HG02623 (cell line): ENCODE data around the gene SAMD8.
"Not testable (repeated sequence)": the region's sequence is repeated elsewhere in the genome, so short reads cannot be mapped to it uniquely, and the experiment has no call there.

Experiments used
- ATAC-seq: cut with Tn5 transposase; IDR thresholded peaks from one replicate; pipeline ENCODE4 v1.9.1; 2021; ENCODE audit warnings: moderate library complexity; ENCODE audit not compliant: unreplicated experiment

SAMD8 gene

DNA sequence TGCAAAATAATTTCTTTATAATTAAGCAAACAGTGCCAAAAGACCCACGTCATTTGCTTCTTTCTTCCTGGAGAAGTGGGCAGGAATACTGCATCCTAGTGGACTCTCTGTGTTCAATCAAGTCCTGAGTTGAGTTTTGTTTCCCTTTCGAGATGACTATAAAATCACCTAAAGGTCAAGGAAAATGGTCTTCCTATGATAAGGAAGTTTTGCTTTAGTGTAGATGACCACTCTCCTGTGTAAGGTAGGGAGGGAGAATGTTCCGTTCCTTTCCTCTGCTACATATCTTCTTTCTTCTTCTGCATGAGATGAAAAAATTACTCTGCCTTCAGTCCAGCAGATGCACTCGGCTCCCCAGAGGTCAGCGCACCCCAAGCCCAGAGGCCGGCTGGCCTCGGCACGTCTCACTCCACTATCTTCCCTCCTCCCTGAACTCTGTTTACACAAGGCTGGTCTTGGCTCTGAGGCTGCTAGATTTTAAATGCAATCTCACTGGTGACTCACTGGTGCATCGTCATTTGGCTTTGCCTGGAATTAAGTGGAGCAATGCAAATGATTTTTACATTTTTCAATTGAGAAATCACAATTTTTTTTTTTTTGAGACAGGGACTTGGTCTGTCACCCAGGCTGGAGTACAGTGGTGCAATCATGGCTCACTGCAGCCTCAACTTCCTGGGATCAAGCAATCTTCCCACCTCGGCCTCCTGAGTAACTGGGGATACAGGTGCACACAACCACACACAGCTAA, 80.5 kb downstream of the SAMD8 start:
- no peak for ATAC-seq

- ATAC-seq = not testable (repeated sequence)
These were observed 83.2 kb downstream of the SAMD8 start for GRCh38 chr10:75194625-75195024.

DNA sequence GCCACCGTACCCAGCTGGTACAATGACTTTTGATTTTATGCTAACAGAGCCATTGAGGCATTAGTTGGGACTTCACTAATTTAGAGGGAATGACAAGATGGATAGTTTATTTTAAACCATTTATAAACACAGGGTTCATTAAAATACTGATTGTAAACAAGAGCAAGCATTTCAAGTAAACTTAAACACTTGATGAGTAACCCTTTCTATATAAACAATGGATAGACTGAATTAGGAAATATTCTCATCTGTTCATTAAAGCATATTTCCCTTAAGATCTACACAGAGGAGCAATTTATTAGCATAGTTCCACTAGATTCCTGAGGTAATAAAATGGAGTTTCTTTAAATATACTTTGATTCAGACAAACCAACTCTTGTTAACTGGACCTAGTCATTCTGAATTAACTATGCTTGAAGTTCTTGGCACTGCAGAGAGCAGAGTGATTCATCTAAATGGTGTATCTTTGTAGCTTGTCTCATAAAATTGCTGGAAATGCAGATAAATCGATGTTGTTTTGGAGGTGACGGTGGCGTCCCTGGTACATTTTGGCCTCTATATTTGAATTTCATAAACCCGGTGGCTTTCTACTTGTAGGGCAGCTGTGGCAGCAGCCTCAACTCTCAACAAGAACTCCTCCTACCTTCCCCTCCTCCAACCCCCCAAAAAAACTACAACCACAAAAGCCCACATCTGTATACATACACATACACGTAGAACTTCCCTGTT, 83.7 kb downstream of the SAMD8 start:
- no peak for ATAC-seq

DNA sequence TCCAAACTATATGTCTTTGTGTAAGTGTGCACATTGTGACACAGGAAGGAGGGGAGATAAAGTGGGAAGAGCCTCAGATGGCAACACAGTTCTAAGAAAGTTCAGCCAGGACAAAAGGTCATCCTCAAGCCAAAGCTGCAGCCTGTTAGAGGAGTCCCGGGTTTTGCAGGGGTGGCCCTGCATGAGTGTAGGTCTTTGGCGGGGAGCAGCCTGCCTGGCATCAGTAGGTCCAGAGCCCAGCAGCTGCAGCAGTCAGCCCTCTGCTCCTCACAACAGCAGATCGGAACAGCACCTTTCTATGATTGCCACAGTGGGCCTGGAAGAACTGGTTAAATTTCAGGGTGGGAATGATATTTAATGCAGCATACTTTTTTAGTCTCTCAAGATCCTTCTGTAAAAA, 85.6 kb downstream of the SAMD8 start:
- no peak for ATAC-seq

DNA sequence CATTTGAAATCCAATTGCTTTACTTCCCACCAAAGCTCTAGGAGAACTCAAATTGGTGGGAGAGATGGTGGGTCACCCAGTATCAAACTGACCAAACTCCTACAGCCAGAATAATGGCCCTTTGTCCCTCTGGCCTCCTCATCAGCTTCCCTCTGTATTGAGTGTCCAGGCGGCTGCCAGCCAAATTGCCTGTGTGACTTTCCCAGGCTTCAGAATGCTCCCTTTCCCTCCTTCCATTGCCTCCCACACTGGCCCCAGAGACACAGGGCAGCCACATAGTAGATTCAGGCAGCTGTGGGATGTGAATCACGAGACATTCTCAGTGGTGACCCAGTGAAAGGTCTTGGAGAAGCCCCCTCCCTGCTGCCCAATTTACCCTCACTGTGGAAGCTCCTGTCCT, 86.5 kb downstream of the SAMD8 start:
- ATAC-seq = no peak

DNA sequence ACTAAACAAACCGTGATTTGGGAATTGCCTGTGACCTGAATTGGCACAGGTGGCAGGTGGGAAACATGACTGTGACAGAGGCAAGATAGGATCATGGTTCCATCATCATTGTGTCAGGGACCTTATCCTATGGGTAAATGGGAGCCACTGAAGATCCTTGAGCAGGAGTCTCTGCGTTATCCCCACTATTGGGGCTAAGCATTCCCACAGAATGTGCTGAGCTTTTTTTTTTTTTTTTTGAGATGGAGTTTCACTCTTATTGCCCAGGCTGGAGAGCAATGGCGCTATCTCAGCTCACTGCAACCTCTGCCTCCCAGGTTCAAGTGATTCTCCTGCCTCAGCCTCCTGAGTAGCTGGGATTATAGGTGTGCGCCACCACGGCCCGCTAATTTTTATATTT, 88.5 kb downstream of the SAMD8 start:
- ATAC-seq = not testable (repeated sequence)

GRCh38 chr10:75201793-75202307, 90.4 kb downstream of the SAMD8 start:
- no peak for ATAC-seq

DNA sequence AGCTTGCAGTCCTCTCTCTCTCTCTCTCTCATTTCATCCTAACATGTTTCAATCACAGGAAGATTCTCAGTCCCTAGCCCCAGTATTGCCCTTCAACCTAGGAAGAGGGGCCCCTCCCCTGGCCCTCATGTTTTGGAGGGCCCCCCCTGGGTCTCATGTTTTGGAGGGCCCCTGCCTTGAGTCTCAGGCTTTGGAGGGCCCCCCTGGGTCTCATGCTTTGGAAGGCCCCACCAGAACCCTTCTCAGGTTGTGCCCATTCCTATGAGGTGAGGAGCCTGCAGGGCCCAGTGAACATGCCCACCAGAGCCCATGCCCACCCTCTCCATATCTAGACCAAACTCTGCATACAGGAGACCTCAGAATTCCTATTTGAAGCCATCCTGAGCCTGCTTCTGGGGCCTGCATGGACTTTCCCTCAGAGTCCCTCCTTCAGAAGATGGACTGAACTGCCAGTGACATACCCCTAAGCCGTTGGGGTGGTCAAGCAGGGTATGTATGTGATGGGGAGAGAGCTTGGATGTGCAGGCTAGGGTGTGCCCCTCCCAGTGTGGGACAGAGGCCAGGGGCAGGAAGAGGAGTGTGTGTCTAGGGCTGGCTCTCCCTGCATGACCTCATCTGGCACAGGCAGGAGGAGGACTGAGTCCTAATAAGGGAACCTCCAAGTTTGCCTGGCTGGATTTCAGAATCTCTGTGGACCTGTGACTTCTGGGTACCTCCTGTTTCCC, 91.0 kb downstream of the SAMD8 start:
- no peak for ATAC-seq

GRCh38 chr10:75203046-75203620, 91.7 kb downstream of the SAMD8 start:
- not testable (repeated sequence) for ATAC-seq

DNA sequence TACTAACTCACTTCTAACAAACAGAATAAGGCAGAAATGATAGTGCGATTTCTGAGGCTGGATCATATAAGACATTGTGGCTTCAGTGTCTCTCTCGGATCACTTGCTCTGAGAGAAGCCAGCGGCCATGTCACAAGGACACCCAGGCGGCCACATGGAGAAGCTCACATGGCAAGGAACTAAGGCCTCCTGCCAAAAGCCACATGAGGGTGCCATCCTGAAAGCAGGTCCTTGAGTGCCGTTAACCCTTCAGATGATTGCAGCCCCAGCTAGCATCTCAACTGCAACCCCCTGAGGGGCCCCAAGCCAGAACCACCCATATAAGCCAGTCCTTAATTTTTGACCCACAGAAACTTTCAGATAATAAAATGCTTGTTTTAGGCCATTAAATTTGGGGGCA, 92.3 kb downstream of the SAMD8 start:
- no peak for ATAC-seq

- no peak for ATAC-seq
These were observed 94.5 kb downstream of the SAMD8 start for GRCh38 chr10:75205908-75206307.

GRCh38 chr10:75206638-75207037, 95.2 kb downstream of the SAMD8 start:
- ATAC-seq = not testable (repeated sequence)

- no peak for ATAC-seq
These were observed 95.8 kb downstream of the SAMD8 start for GRCh38 chr10:75207079-75207856.

DNA sequence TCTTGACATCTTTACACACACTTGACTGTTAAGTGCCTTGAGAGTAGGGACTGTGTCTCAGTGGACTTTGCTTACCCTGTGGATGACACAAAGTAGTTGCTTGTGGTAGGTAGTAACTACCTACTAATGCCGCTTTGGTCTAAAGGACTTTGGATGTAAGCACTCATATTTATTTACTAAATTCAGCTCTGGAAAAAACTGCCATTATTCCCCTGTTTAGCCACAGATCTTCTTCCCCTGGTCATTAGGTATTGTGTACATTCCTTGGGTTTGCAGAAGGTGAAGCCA, 96.3 kb downstream of the SAMD8 start:
- ATAC-seq = no peak

DNA sequence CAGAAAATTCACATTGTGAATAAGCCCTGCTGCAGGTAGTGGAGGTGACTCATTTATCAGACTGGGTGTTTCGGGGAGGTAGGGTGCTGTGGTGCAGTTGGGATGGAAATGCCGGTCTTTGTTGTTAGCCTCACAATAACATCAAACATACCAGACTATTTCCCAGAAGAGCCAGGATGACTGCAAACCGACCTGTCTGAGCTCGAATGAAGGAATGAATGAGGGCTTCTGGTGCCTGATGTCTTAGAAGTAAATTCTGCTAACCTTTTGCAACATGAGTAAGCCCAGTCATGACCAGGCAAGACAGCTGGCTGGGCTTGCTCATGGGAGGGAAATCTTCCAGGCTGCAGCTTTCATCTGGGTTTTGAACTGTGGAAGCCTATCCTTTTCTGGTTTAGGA, 96.7 kb downstream of the SAMD8 start:
- ATAC-seq = no peak

- no peak for ATAC-seq
These were observed 97.8 kb downstream of the SAMD8 start for GRCh38 chr10:75209086-75209920.

DNA sequence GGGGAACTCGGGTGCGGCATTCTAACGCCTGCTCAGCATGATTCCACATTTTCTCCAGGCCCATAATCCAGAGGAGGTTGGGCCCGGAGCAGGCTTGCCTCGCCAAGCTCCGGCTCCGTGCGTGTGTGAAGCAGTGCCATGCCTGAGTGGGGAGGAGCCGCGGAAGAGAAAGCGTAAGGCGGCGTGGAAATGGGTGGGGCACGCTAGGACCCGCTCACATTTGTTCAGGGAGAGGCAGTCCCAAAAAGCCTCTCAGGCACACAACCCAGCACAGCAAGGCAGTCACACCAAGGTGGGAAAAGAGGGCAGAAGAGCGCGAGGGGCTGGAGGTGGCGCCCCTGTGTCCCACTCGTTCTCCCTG, 98.4 kb downstream of the SAMD8 start:
- peak; percentile 49 for ATAC-seq

GRCh38 chr10:75210282-75211006, 99.0 kb downstream of the SAMD8 start, which contains the start of gene VDAC2:
VDAC2 (plus strand) TSS chr10:75210796; CDS start chr10:75211159, 363 bp downstream.
- ATAC-seq = peak; percentile 81
